H1 (cell line): ENCODE measurements around the gene CNNM1. TPM values are rescaled to one million over a fixed set of nuclear protein-coding genes. Genes with fewer than 3 reads are reported as not detected.
A peak's percentile ranks its signal among the peaks of the same experiment; 100 is the strongest.

ENCODE experiments used
- CTCF ChIA-PET: fragments of 300-600 bp; sonication (Branson Sonifier 250); formaldehyde crosslinking; loops from one replicate; lab custom pipeline; 2021; ENCODE audit not compliant: partially characterized antibody; lab: Charles Lee
- POLR2A ChIA-PET: fragments of 300-600 bp; sonication (Branson Sonifier 250); formaldehyde crosslinking; loops from one replicate; lab custom pipeline; 2021; ENCODE audit warnings: inconsistent platforms; ENCODE audit not compliant: partially characterized antibody; lab: Charles Lee
- DNase-seq, 2 experiments: peaks; one replicate each; pipeline versions ENCODE4 v3.0.0 to v3.0.0-alpha.2; 2010 to 2022; ENCODE audit warnings: low spot score in 2 of 2, low read depth in 1 of 2, mixed read lengths in 1 of 2
- FAIRE-seq: peaks from 2 replicates; lab custom pipeline; 2011; peaks lifted over from hg19 to GRCh38; lab: Jason Lieb, UNC
- H2AFZ ChIP-seq: 2 replicates; pipeline ENCODE4 v1.8.1; 2012; ENCODE audit warnings: low read length, inconsistent platforms
- H2AK5ac ChIP-seq: 2 replicates; pipeline ENCODE4 v1.6.1; 2013; ENCODE audit warnings: low read depth, low read length
- H2BK120ac ChIP-seq: replicated peaks from 2 replicates; pipeline ENCODE3; 2013; ENCODE audit warnings: low read depth, low read length, inconsistent platforms
- H2BK12ac ChIP-seq: 2 replicates; pipeline ENCODE4 v1.6.1; 2013; ENCODE audit warnings: low read depth, low read length
- H2BK15ac ChIP-seq: 2 replicates; pipeline ENCODE4 v1.6.1; 2013; ENCODE audit warnings: low read length
- H2BK20ac ChIP-seq: 2 replicates; pipeline ENCODE4 v1.6.1; 2013; ENCODE audit warnings: low read length
- H2BK5ac ChIP-seq: 2 replicates; pipeline ENCODE4 v1.6.1; 2013; ENCODE audit warnings: low read depth, low read length
- H3K14ac ChIP-seq: 2 replicates; pipeline ENCODE4 v1.6.1; 2013; ENCODE audit warnings: inconsistent platforms; ENCODE audit not compliant: insufficient read length
- H3K18ac ChIP-seq: 2 replicates; pipeline ENCODE4 v1.6.1; 2013; ENCODE audit warnings: low read length; ENCODE audit errors: extremely low read depth
- H3K23ac ChIP-seq: 2 replicates; pipeline ENCODE4 v1.6.1; 2013; ENCODE audit warnings: inconsistent platforms; ENCODE audit not compliant: insufficient read length
- H3K23me2 ChIP-seq: 2 replicates; pipeline ENCODE4 v1.6.1; 2013; ENCODE audit warnings: low read depth, low read length
- H3K27ac ChIP-seq: 2 replicates; pipeline ENCODE4 v1.6.1; 2011; ENCODE audit warnings: low read depth, low read length, inconsistent platforms
- H3K27me3 ChIP-seq, 4 experiments: replicated peaks in 1 of 4; 1 replicate in 1 of 4; 2 replicates in 3 of 4; pipeline versions ENCODE4 v1.6.1 to v1.8.1; 2011 to 2013; ENCODE audit warnings: low read length in 3 of 4, mild to moderate bottlenecking in 3 of 4, inconsistent platforms in 2 of 4, mixed read lengths in 2 of 4, moderate library complexity in 1 of 4; ENCODE audit not compliant: control insufficient read depth in 3 of 4, insufficient read depth in 3 of 4; ENCODE audit errors: extremely low read depth in 1 of 4
- H3K36me3 ChIP-seq, 4 experiments: 2 replicates each; pipeline versions ENCODE4 v1.6.1 to v1.8.1; 2011 to 2013; ENCODE audit warnings: mild to moderate bottlenecking in 4 of 4, low read length in 3 of 4, moderate library complexity in 2 of 4, control low read depth in 1 of 4, inconsistent platforms in 1 of 4; ENCODE audit not compliant: insufficient read depth in 4 of 4, control insufficient read depth in 2 of 4
- H3K4ac ChIP-seq: replicated peaks from 2 replicates; pipeline ENCODE3; 2013; ENCODE audit warnings: low read length, low read depth, mixed read lengths, inconsistent platforms; ENCODE audit not compliant: insufficient read length
- H3K4me1 ChIP-seq, 4 experiments: replicated peaks in 1 of 4; 1 replicate in 1 of 4; 2 replicates in 3 of 4; pipeline versions ENCODE4 v1.6.1 to v1.8.1; 2011 to 2013; ENCODE audit warnings: low read length in 3 of 4, inconsistent platforms in 2 of 4, mixed read lengths in 1 of 4; ENCODE audit not compliant: insufficient read depth in 4 of 4, control insufficient read depth in 3 of 4
- H3K4me2 ChIP-seq, 2 experiments: 2 replicates each; pipeline versions ENCODE4 v1.6.1 to v1.8.1; 2011 to 2013; ENCODE audit warnings: low read depth in 2 of 2, low read length in 2 of 2, control low read depth in 1 of 2, inconsistent platforms in 1 of 2, mild to moderate bottlenecking in 1 of 2; ENCODE audit not compliant: insufficient read depth in 1 of 2
- H3K4me3 ChIP-seq, 4 experiments: fragments of 200-600, 300-600 bp in 1 of 4; sonication (generic), shearing (Covaris generic), sonication (Bioruptor Twin) in 1 of 4; 2 replicates each; pipeline versions ENCODE4 v1.5.1 to v1.8.1; 2011 to 2016; ENCODE audit warnings: low read length in 4 of 4, low read depth in 3 of 4, control low read depth in 2 of 4, inconsistent platforms in 2 of 4, mild to moderate bottlenecking in 2 of 4, mixed read lengths in 1 of 4, moderate library complexity in 1 of 4; ENCODE audit not compliant: insufficient read depth in 2 of 4; ENCODE audit errors: extremely low read depth in 1 of 4
- H3K56ac ChIP-seq: replicated peaks from 2 replicates; pipeline ENCODE3; 2013; ENCODE audit warnings: low read depth, mild to moderate bottlenecking, mixed read lengths, low read length, inconsistent platforms; ENCODE audit not compliant: insufficient read length
- H3K79me1 ChIP-seq: 2 replicates; pipeline ENCODE4 v1.6.1; 2013; ENCODE audit warnings: low read depth, low read length, control low read depth
- H3K79me2 ChIP-seq, 2 experiments: 2 replicates each; pipeline versions ENCODE4 v1.6.1 to v1.8.1; 2012 to 2013; ENCODE audit warnings: low read length in 2 of 2, mild to moderate bottlenecking in 2 of 2, inconsistent platforms in 1 of 2; ENCODE audit not compliant: insufficient read depth in 2 of 2, control insufficient read depth in 1 of 2
- H3K9ac ChIP-seq, 4 experiments: replicated peaks in 1 of 4; 1 replicate in 1 of 4; 2 replicates in 3 of 4; pipeline versions ENCODE4 v1.6.1 to v1.8.1; 2011 to 2013; ENCODE audit warnings: low read depth in 3 of 4, low read length in 3 of 4, control low read depth in 2 of 4, mild to moderate bottlenecking in 2 of 4, moderate library complexity in 2 of 4, inconsistent platforms in 1 of 4; ENCODE audit errors: extremely low read depth in 1 of 4
- H3K9me3 ChIP-seq, 2 experiments: 2 replicates each; pipeline versions ENCODE4 v1.6.1 to v1.8.1; 2012 to 2013; ENCODE audit warnings: mild to moderate bottlenecking in 2 of 2, moderate library complexity in 2 of 2, control low read depth in 1 of 2, inconsistent platforms in 1 of 2, low read depth in 1 of 2, low read length in 1 of 2, mixed read lengths in 1 of 2; ENCODE audit not compliant: insufficient read depth in 2 of 2
- H4K20me1 ChIP-seq, 2 experiments: replicated peaks in 1 of 2; 2 replicates each; pipeline versions ENCODE3 to v1.8.1; 2011 to 2013; ENCODE audit warnings: inconsistent platforms in 2 of 2, low read length in 2 of 2, mild to moderate bottlenecking in 1 of 2; ENCODE audit not compliant: insufficient read depth in 2 of 2, control insufficient read depth in 1 of 2
- H4K5ac ChIP-seq: 2 replicates; pipeline ENCODE4 v1.6.1; 2013; ENCODE audit warnings: low read length, low read depth, mixed read lengths, inconsistent platforms; ENCODE audit not compliant: insufficient read length
- H4K8ac ChIP-seq: 2 replicates; pipeline ENCODE4 v1.8.0; 2013; ENCODE audit warnings: mild to moderate bottlenecking, moderate library complexity, low read length, inconsistent platforms; ENCODE audit not compliant: insufficient read depth; ENCODE audit errors: extremely low read depth
- H4K91ac ChIP-seq: replicated peaks from 2 replicates; pipeline ENCODE3; 2013; ENCODE audit warnings: low read length, mixed read lengths, inconsistent platforms; ENCODE audit not compliant: insufficient read length
- POU5F1 ChIP-seq: IDR thresholded peaks from 2 replicates; pipeline ENCODE4 v1.6.1; 2011; ENCODE audit warnings: low read depth, mild to moderate bottlenecking, low read length, moderate library complexity
- WGBS, 2 experiments: shearing (Covaris generic) in 1 of 2; methylation state at CpG; one replicate each; pipeline versions ENCODE4 v1.1.6 to v1.1.7; 2013 to 2015; ENCODE audit warnings: low lambda C conversion rate in 2 of 2, mixed read lengths in 2 of 2, inconsistent platforms in 1 of 2, low coverage in 1 of 2, missing lambda C conversion rate in 1 of 2; ENCODE audit not compliant: insufficient replicate concordance in 2 of 2, insufficient coverage in 1 of 2, insufficient read length in 1 of 2; ENCODE audit errors: extremely low coverage in 1 of 2, missing lambda C conversion rate in 1 of 2; 5-methylcytosine and 5-hydroxymethylcytosine counted together
- polyA plus RNA-seq, 7 experiments: library from polyadenylated mRNA; depleted of rRNA in 3 of 7; stranded (reverse) in 5 of 7; unstranded in 2 of 7; fragments of >200 nt in 5 of 7; fragments of 200-250 nt in 2 of 7; gene quantifications; 1 replicate in 5 of 7; 2 replicates in 1 of 7; 4 replicates in 1 of 7; pipeline versions ENCODE4 v1.2.1 to v1.2.3, GENCODE V29; 2011 to 2013; ENCODE audit warnings: missing spikeins in 2 of 7, mixed read lengths in 2 of 7
- total RNA-seq: library from RNA; stranded (reverse); fragmentation: NEBNext Ultra II Directional; extraction: Animal tissue kit (Norgen Biotek cat#: 25700); gene quantifications from 2 replicates; pipeline ENCODE4 v1.2.1, GENCODE V29; 2021
- TF ChIP-seq, protein P1 (sequence below): IDR thresholded peaks from 2 replicates; pipeline ENCODE4 v1.6.1; 2012; ENCODE audit warnings: low read length, inconsistent platforms
- TF ChIP-seq, protein P2 (sequence below): IDR thresholded peaks from 2 replicates; pipeline ENCODE4 v1.6.1; 2012; ENCODE audit warnings: inconsistent platforms
- TF ChIP-seq, protein P3 (sequence below): IDR thresholded peaks from 2 replicates; pipeline ENCODE4 v1.6.1; 2012; ENCODE audit warnings: inconsistent platforms

CNNM1 gene
- total and polyA plus RNA-seq, 2 of the 8 experiments (the other 6 are each of a cell fraction or from before 2014, with no cell fraction given), result 0.74 to 0.92 TPM

DNA sequence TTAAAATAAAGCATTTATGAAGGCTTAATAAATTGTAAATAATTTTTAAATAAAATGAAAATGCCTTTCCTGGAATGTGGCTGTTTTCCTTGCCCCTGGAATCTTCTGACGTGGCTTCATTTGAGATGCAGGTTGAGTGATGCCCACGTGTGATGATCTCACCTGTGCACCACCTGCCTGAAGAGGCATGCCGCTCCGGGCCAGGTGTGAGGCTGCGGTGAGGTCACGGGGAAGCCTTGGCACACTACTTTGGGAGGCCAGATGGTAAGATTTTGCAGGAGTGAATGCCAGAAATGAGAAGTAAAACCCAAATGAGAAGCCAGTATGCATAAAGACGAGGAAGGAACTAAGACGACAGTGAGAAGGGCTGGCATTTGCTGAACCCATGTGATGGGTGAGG, 65.1 kb downstream of the CNNM1 start:
- H2BK15ac ChIP-seq, result no peak overlapping the region
- no peak overlapping the region for H3K18ac ChIP-seq
- H4K20me1 ChIP-seq, result peaks cover 0 to 3% of the 10 kb centered on the region in 2 experiments
- WGBS, 2 experiments, result 89% methylated on average over 8 of the region's 8 CpGs; no CpG with 5 or more reads in 1 of the 2 experiments
- DNase-seq, result no peak
- no peak for FAIRE-seq
- no peak overlapping the region for H3K4ac ChIP-seq
- no peak overlapping the region for H4K91ac ChIP-seq
- H3K9me3 ChIP-seq, result no peaks in the 10 kb centered on the region
- H3K9ac ChIP-seq, result no peak overlapping the region
- no peak overlapping the region for H3K56ac ChIP-seq
- no peak overlapping the region for H3K27ac ChIP-seq
- H2BK20ac ChIP-seq, result no peak overlapping the region
- H3K4me3 ChIP-seq, result no peak overlapping the region
- no peaks in the 10 kb centered on the region for H3K27me3 ChIP-seq
- H3K4me2 ChIP-seq, result no peak overlapping the region
- H3K23ac ChIP-seq, result no peak overlapping the region
- H4K8ac ChIP-seq, result no peak overlapping the region
- H2AFZ ChIP-seq, result no peak overlapping the region
- no peak overlapping the region for H2BK12ac ChIP-seq
- peaks cover 3 to 18% (median 11%) of the 10 kb centered on the region in 4 experiments; a peak in 6 of 7 replicates for H3K4me1 ChIP-seq
- no peak overlapping the region for H2AK5ac ChIP-seq
- H3K79me2 ChIP-seq, result no peaks in the 10 kb centered on the region
- no peaks in the 10 kb centered on the region for H3K79me1 ChIP-seq
- H3K14ac ChIP-seq, result no peak overlapping the region
- H2BK120ac ChIP-seq, result no peak overlapping the region
- H4K5ac ChIP-seq, result no peak overlapping the region
- no peak overlapping the region; the same call in 1 of the 2 replicates for H2BK5ac ChIP-seq
- CTCF ChIA-PET, result interaction anchor here (1.1 to 3.2 kb wide), 2 partner anchors 10 to 34 kb away, joined by 3 to 8 read pairs; no protein-coding TSS in a partner anchor
- POLR2A ChIA-PET, result interaction anchor here (2.3 to 3.1 kb wide), 2 partner anchors 32 to 36 kb away, joined by 8 to 17 read pairs; partner anchors contain the start of gene GOT1
- TF ChIP-seq, protein P1, sequence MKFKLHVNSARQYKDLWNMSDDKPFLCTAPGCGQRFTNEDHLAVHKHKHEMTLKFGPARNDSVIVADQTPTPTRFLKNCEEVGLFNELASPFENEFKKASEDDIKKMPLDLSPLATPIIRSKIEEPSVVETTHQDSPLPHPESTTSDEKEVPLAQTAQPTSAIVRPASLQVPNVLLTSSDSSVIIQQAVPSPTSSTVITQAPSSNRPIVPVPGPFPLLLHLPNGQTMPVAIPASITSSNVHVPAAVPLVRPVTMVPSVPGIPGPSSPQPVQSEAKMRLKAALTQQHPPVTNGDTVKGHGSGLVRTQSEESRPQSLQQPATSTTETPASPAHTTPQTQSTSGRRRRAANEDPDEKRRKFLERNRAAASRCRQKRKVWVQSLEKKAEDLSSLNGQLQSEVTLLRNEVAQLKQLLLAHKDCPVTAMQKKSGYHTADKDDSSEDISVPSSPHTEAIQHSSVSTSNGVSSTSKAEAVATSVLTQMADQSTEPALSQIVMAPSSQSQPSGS, result no peak
- no peak for TF ChIP-seq POU5F1
- TF ChIP-seq, protein P2, sequence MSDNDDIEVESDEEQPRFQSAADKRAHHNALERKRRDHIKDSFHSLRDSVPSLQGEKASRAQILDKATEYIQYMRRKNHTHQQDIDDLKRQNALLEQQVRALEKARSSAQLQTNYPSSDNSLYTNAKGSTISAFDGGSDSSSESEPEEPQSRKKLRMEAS, result peak; percentile 70
- TF ChIP-seq, protein P3, sequence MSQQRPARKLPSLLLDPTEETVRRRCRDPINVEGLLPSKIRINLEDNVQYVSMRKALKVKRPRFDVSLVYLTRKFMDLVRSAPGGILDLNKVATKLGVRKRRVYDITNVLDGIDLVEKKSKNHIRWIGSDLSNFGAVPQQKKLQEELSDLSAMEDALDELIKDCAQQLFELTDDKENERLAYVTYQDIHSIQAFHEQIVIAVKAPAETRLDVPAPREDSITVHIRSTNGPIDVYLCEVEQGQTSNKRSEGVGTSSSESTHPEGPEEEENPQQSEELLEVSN, result peak; percentile 54
- H3K23me2 ChIP-seq, result no peaks in the 10 kb centered on the region
- H3K36me3 ChIP-seq, result peaks cover 0 to 23% (median 10%) of the 10 kb centered on the region in 4 experiments; a peak in 5 of 8 replicates
